Measurements from ENCODE around the gene CCL17. TPM values are rescaled to one million over a fixed set of nuclear protein-coding genes. Genes with fewer than 3 reads are reported as not detected.
"Not testable (repeated sequence)": the region's sequence is repeated elsewhere in the genome, so short reads cannot be mapped to it uniquely, and the experiment has no call there.

Gene CCL17
- polyA plus RNA-seq, 3 donors from 2014 or later, result not detected

DNA sequence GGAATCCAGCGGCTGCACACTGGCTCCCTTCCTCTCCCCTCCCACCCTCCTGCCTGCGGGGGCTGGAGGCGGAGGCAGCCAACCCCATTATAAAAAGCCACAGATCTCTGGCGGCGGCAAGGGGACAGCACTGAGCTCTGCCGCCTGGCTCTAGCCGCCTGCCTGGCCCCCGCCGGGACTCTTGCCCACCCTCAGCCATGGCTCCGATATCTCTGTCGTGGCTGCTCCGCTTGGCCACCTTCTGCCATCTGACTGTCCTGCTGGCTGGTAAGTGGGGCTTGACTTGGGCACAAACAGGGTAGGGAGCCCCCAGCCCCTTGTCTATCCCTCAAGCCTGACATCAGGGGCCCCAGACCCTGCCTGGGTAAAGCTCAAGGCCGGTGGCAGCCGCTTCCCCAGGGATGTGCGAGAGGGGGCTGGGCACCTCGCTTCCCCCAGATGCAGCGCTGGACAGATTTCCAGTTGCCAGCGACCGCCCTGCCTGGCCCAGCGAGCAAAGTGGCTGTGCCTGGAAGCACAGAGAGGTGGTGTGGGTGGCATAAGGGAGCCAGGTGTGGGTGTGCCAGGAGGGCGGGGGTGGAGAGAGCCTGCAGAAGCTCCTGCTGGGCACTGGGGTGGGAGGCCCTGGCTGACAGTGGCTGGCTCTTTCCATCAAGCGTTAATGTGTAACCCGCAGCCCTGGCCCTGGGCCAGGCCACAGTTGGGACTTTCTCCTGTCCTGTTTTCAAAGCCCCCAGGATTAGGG is 32.0 kb upstream of the CCL17 start, which contains the start of gene CX3CL1:
TSS of gene CX3CL1 (plus strand) at position 119 of the 745 bp plus-strand sequence. CDS start at position 198, 79 bp downstream.
- H3K4me3 Mint-ChIP-seq, result no peak within 1 kb of the TSS
- no peak for DNase-seq
- H3K4me1 Mint-ChIP-seq, result no peaks in the 10 kb centered on the region
- peaks cover 0 to 4% (median 2%) of the 10 kb centered on the region in 3 donors for H3K27me3 Mint-ChIP-seq (ENCODE audit: low read depth in 3 of 3)
- no peaks in the 10 kb centered on the region for H3K9me3 Mint-ChIP-seq
- H3K36me3 Mint-ChIP-seq, result no peaks in the 10 kb centered on the region
- H3K27ac Mint-ChIP-seq, result no peak within 1 kb of the TSS

DNA sequence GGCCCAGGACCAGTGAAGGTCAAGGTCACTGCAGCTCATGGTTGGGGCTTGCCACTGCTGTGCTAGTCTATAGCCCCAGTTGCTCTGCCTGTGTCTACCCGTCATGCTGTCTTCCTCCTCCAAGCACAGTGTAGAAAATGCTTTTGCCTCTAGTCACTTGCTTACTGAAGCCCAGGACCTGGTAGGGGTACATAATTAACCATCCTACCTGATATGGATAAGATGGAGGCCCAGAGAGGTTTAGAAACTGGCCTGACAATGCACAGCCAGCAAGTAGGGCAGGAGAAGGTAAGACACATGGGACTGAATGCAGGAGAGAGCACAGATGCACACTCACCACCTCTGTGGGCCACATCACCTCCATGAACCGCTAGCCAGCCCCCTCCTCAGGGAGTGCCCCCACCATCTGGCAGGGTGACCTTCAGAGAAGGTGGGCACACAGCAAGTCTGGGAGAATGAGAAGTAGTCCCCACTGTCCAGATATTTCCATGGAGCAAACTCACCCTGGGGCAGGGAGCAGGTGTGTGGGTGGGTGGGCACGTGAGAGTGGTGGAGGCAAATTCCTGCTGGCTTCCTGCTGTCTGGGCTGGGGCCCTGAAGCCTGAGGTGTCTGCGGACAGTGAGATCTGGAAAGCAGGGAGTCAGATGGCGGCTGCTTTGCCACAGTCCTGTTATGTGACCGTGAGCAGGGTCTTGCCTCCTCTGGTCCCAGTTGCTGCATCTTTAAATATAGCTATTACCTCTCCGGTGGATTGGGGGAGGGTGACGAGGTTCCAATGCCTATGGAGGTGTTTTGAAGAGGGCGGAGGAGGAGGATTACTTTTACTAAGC is 31.2 kb upstream of the CCL17 start:
- Mint-ChIP-seq H3K27ac (no peak overlapping the region), H3K27me3 (ENCODE audit: low read depth in 3 of 3) (peaks cover 0 to 4% (median 2%) of the 10 kb centered on the region in 3 donors), H3K36me3 (no peaks in the 10 kb centered on the region), H3K9me3 (no peaks in the 10 kb centered on the region), H3K4me3 (no peak overlapping the region), H3K4me1 (no peaks in the 10 kb centered on the region)
- no peak for DNase-seq

DNA sequence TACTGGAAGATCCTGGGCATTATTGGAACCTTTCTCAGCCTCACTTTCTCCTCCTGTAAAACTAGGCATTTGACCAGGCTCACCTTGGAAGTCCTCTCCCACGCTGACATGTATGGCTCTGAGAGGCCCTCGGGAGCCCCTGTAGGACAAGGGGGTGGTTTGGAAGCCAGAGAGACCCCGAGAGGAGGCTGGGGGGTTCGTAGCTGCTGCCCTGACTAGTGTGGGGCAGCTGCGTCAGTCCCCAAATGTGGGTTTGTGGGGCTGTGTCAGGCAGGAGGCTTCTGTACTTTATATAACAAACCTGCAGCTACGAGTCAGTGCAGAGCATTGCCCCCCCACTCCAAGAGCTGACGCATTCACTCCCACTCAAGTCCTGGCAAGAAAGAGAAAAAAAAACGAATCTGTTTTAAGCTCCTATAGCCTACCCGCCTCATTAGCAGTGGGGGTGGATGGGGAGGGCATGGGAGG is 30.5 kb upstream of the CCL17 start:
- Mint-ChIP-seq H3K4me3 (no peak overlapping the region), H3K27me3 (ENCODE audit: low read depth in 3 of 3) (peaks cover 0 to 4% (median 2%) of the 10 kb centered on the region in 3 donors), H3K27ac (no peak overlapping the region), H3K9me3 (no peaks in the 10 kb centered on the region), H3K36me3 (no peaks in the 10 kb centered on the region), H3K4me1 (no peaks in the 10 kb centered on the region)
- no peak for DNase-seq

DNA sequence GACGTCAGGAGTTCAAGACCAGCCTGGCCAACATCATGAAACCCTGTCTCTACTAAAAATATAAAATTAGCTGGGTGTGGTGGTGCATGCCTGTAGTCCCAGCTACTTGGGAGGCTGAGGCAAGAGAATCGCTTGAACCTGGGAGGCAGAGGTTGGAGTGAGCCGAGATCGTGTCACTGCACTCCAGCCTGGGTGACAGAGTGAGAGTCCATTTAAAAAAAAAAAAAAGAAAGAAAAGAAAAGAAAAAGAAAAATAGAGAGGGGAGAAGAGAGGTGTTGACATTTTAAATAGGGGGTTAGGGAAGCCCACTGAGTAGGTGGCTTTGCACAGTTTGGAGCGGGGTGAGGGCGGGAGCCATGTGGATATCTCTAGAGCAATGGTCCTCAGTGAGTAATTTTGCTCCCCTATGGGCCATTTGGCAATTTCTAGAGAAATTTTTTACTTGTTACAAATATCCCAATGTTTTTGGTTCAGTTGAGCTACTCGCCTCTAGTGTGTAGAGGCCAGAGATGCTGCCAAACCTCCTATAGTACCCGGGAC is 29.6 kb upstream of the CCL17 start:
- not testable (repeated sequence) for H3K27me3 Mint-ChIP-seq (ENCODE audit: low read depth in 3 of 3); H3K27ac Mint-ChIP-seq; H3K36me3 Mint-ChIP-seq; DNase-seq; H3K4me1 Mint-ChIP-seq; H3K4me3 Mint-ChIP-seq; H3K9me3 Mint-ChIP-seq

DNA sequence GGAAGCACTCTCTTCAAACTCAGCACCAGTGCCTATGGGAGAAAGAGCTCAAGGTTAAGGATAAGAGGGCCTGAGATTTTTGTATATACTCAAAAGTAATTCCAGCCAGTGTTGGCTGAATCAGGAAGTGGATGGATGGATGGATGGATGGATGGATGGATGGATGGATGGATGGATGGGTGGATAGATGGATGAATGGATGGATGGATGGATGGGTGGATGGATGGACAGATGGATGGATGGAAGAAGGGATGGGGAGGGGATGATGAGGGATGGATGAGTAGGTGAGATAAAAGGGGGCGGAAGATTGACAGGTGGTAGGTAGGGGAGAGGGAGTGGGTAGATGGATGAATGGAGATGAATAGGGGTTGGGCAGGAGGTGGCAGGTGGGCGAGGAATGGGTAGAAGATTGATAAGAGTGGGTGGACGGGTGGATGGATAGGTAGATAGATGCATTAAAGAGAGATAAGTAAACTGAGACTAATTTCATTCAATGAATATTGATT is 28.2 kb upstream of the CCL17 start:
- H3K4me3 Mint-ChIP-seq, result no peak overlapping the region

DNA sequence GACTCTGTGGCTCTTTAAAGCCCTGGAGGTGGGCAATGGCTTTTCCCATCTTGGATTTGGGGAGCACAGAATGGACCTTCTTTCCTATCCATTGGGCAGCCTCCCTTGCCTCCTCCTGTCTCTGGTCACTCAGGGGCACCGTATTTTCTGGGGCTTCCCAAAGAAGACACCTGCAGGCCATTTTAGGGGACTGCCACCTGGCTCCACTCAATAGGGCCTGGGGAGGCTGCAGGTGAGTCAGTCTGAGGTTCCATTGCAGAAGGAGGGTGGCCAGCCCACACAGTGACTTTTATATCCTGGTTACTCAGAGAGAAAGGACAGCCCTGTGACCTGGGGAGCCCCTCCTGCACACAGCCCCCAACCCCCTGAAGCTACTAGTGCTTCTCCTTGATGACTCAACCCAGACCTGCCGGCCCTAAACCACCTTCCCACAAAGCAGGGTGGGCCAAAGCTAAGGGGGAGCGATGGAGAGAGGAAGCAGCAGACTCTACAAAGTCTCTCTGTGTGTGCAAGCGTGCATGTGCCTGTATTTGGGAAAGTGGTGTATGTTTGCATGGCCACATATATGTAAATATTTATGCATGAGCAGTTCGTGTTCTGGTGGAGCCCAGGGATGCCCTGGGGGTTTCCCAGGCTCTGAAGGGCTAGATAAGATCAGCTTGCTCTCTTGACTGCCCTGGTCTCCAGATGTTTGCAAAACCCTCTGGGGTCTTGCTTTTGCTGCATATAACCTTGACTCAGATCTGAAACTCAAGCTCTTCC is 27.3 kb upstream of the CCL17 start:
- H3K9me3 Mint-ChIP-seq, result no peaks in the 10 kb centered on the region
- no peak overlapping the region for H3K27ac Mint-ChIP-seq
- no peak for DNase-seq
- no peak overlapping the region for H3K4me3 Mint-ChIP-seq
- H3K27me3 Mint-ChIP-seq (ENCODE audit: low read depth in 3 of 3), result peaks cover 0 to 4% (median 2%) of the 10 kb centered on the region in 3 donors
- H3K36me3 Mint-ChIP-seq, result no peaks in the 10 kb centered on the region
- H3K4me1 Mint-ChIP-seq, result no peaks in the 10 kb centered on the region

More for the DNA sequence above, 28.2 kb upstream of the CCL17 start:
- Mint-ChIP-seq H3K9me3 (no peaks in the 10 kb centered on the region), H3K27ac (no peak overlapping the region), H3K4me1 (no peaks in the 10 kb centered on the region), H3K36me3 (no peaks in the 10 kb centered on the region), H3K27me3 (ENCODE audit: low read depth in 3 of 3) (peaks cover 0 to 4% (median 2%) of the 10 kb centered on the region in 3 donors)
- no peak for DNase-seq

DNA sequence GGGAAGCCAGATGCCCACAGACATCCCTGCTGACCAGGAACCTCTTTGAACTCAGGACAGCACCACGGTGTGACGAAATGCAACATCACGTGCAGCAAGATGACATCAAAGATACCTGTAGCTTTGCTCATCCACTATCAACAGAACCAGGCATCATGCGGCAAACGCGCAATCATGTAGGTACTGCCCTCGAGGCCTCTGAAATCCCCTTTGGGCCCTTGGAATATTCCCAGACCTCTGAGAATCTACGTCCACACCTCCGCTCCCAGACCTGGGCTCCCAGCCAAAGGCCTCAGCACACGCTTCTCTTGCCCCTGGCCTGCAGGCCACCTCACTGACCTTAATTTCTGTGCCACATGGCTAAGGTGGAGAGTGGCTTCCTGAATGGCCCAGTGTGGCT is 25.0 kb upstream of the CCL17 start:
- peaks cover 0 to 2% (median 0%) of the 10 kb centered on the region in 3 donors for H3K27me3 Mint-ChIP-seq (ENCODE audit: low read depth in 3 of 3)
- no peaks in the 10 kb centered on the region for H3K36me3 Mint-ChIP-seq
- H3K4me1 Mint-ChIP-seq, result no peaks in the 10 kb centered on the region
- H3K9me3 Mint-ChIP-seq, result no peaks in the 10 kb centered on the region
- no peak overlapping the region for H3K4me3 Mint-ChIP-seq
- H3K27ac Mint-ChIP-seq, result no peak overlapping the region
- no peak for DNase-seq

DNA sequence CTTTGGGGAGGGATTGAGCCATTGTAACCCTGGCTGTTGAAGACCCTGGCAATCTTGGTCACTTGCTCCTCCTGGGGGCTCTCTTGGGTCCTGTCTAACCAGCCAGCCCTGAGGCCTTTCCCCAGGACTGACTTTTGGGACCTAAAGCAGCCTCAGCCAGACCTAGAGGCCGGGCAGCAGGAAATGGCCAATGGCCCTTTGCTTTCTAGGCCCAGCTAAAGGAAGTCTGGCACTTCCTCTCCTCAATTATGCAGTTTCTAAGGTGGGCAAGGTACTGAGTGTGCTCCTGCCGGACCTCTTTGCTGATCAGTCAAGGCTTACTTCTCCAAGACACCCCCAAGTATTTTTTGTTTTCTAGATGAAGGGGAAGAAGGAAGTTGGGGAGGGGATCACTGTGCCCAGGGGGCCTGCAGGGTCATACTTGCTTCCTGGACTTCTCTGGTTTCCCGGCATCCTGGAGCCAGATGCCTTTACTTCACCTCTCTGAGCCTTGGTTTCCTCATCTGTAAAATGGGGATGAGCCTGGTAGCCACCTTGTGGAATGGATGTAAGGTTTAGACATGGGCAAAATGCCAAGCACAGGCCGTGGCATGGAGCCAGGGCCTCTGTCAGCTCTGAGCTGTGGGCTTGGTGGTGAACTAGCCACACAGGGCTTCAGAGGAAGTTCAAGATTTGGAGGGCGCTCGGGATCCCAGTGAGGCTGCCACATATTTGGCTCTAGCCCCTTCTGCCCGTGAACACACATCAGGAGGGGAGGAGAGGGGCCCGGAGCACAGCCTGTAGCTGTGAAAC is 23.7 kb upstream of the CCL17 start:
- DNase-seq, result no peak
- no peak overlapping the region for H3K27ac Mint-ChIP-seq
- H3K4me1 Mint-ChIP-seq, result no peaks in the 10 kb centered on the region
- no peak overlapping the region for H3K4me3 Mint-ChIP-seq
- no peaks in the 10 kb centered on the region for H3K9me3 Mint-ChIP-seq
- no peaks in the 10 kb centered on the region for H3K36me3 Mint-ChIP-seq
- H3K27me3 Mint-ChIP-seq (ENCODE audit: low read depth in 3 of 3), result peaks cover 0 to 2% (median 0%) of the 10 kb centered on the region in 3 donors

DNA sequence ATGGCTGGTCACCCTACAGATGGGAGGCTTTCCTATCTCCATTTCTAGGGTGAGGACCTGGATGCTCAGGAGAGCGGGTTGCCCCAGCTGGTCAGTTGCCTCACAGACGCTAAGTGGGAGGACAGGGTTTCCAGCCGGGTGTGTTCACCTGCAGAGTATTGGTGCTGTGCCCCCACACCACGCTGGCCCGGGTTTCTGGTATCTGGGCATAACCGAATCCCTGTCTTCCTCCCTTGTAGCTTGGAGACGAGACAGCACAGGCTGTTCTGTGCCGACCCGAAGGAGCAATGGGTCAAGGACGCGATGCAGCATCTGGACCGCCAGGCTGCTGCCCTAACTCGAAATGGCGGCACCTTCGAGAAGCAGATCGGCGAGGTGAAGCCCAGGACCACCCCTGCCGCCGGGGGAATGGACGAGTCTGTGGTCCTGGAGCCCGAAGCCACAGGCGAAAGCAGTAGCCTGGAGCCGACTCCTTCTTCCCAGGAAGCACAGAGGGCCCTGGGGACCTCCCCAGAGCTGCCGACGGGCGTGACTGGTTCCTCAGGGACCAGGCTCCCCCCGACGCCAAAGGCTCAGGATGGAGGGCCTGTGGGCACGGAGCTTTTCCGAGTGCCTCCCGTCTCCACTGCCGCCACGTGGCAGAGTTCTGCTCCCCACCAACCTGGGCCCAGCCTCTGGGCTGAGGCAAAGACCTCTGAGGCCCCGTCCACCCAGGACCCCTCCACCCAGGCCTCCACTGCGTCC is 22.6 kb upstream of the CCL17 start:
- DNase-seq, result no peak
- no peak overlapping the region for H3K4me3 Mint-ChIP-seq
- H3K27me3 Mint-ChIP-seq (ENCODE audit: low read depth in 3 of 3), result no peaks in the 10 kb centered on the region
- H3K27ac Mint-ChIP-seq, result no peak overlapping the region
- no peaks in the 10 kb centered on the region for H3K9me3 Mint-ChIP-seq
- H3K36me3 Mint-ChIP-seq, result no peaks in the 10 kb centered on the region
- H3K4me1 Mint-ChIP-seq, result no peaks in the 10 kb centered on the region

DNA sequence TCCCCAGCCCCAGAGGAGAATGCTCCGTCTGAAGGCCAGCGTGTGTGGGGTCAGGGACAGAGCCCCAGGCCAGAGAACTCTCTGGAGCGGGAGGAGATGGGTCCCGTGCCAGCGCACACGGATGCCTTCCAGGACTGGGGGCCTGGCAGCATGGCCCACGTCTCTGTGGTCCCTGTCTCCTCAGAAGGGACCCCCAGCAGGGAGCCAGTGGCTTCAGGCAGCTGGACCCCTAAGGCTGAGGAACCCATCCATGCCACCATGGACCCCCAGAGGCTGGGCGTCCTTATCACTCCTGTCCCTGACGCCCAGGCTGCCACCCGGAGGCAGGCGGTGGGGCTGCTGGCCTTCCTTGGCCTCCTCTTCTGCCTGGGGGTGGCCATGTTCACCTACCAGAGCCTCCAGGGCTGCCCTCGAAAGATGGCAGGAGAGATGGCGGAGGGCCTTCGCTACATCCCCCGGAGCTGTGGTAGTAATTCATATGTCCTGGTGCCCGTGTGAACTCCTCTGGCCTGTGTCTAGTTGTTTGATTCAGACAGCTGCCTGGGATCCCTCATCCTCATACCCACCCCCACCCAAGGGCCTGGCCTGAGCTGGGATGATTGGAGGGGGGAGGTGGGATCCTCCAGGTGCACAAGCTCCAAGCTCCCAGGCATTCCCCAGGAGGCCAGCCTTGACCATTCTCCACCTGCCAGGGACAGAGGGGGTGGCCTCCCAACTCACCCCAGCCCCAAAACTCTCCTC is 21.9 kb upstream of the CCL17 start:
- no peaks in the 10 kb centered on the region for H3K36me3 Mint-ChIP-seq
- no peaks in the 10 kb centered on the region for H3K4me1 Mint-ChIP-seq
- no peaks in the 10 kb centered on the region for H3K9me3 Mint-ChIP-seq
- DNase-seq, result no peak
- no peaks in the 10 kb centered on the region for H3K27me3 Mint-ChIP-seq (ENCODE audit: low read depth in 3 of 3)
- H3K4me3 Mint-ChIP-seq, result no peak overlapping the region
- no peak overlapping the region for H3K27ac Mint-ChIP-seq

DNA sequence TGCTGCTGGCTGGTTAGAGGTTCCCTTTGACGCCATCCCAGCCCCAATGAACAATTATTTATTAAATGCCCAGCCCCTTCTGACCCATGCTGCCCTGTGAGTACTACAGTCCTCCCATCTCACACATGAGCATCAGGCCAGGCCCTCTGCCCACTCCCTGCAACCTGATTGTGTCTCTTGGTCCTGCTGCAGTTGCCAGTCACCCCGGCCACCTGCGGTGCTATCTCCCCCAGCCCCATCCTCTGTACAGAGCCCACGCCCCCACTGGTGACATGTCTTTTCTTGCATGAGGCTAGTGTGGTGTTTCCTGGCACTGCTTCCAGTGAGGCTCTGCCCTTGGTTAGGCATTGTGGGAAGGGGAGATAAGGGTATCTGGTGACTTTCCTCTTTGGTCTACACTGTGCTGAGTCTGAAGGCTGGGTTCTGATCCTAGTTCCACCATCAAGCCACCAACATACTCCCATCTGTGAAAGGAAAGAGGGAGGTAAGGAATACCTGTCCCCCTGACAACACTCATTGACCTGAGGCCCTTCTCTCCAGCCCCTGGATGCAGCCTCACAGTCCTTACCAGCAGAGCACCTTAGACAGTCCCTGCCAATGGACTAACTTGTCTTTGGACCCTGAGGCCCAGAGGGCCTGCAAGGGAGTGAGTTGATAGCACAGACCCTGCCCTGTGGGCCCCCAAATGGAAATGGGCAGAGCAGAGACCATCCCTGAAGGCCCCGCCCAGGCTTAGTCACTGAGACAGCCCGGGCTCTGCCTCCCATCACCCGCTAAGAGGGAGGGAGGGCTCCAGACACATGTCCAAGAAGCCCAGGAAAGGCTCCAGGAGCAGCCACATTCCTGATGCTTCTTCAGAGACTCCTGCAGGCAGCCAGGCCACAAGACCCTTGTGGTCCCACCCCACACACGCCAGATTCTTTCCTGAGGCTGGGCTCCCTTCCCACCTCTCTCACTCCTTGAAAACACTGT is 21.0 kb upstream of the CCL17 start:
- DNase-seq, result no peak
- Mint-ChIP-seq H3K36me3 (no peaks in the 10 kb centered on the region), H3K27me3 (ENCODE audit: low read depth in 3 of 3) (peaks cover 0 to 3% (median 0%) of the 10 kb centered on the region in 3 donors), H3K4me1 (no peaks in the 10 kb centered on the region), H3K4me3 (no peak overlapping the region), H3K27ac (no peak overlapping the region), H3K9me3 (no peaks in the 10 kb centered on the region)
